Cardiac muscle cell (in vitro differentiated cells and primary cell): ENCODE data around the gene PTPRM. TPM values are rescaled to one million over a fixed set of nuclear protein-coding genes. Genes with fewer than 3 reads are reported as not detected.

Experiments
- DNase-seq, 2 donors: peaks; one replicate each; pipeline versions ENCODE4 v3.0.0 to v3.0.0-alpha.2; 2010 to 2017; ENCODE audit warnings: low read depth in 1 of 2, low spot score in 1 of 2
- H3K27ac ChIP-seq: fragments of 200-600 bp; sonication (generic); 2 replicates; pipeline ENCODE4 v1.5.1; 2016
- H3K27me3 ChIP-seq: fragments of 200-600 bp; sonication (generic); 2 replicates; pipeline ENCODE4 v1.6.0; 2016; ENCODE audit warnings: control low read depth
- H3K36me3 ChIP-seq: fragments of 200-600 bp; sonication (generic); 2 replicates; pipeline ENCODE4 v1.5.1; 2016; ENCODE audit warnings: control low read depth
- H3K4me1 ChIP-seq: fragments of 200-600 bp; sonication (generic); 2 replicates; pipeline ENCODE4 v1.8.1; 2017; ENCODE audit warnings: low read depth, mild to moderate bottlenecking, mixed run types
- H3K4me3 ChIP-seq: fragments of 200-600 bp; sonication (generic); 2 replicates; pipeline ENCODE4 v1.5.1; 2016; ENCODE audit warnings: mild to moderate bottlenecking
- H3K9me3 ChIP-seq: fragments of 200-600 bp; sonication (generic); 2 replicates; pipeline ENCODE4 v1.5.1; 2017; ENCODE audit warnings: low read depth, mild to moderate bottlenecking, control low read depth
- CTCF ChIP-seq: IDR thresholded peaks from 2 replicates; pipeline ENCODE4 v1.5.1; 2012; ENCODE audit warnings: low read depth, mild to moderate bottlenecking, low read length
- polyA plus RNA-seq: library from polyadenylated mRNA; unstranded; fragments of >200 nt; fragmentation: Nextera tagmentation; extraction: Ambion mirVana; gene quantifications from 2 replicates; pipeline ENCODE4 v1.2.1, GENCODE V29; 2016
- total RNA-seq: library from RNA; depleted of rRNA; stranded (reverse); fragments of >200 nt; gene quantifications from 2 replicates; pipeline ENCODE4 v1.2.3, GENCODE V29; 2016

The PTPRM gene
- total and polyA plus RNA-seq, 2 experiments from 2014 or later: 26.5 to 48.8 TPM

- H3K27ac ChIP-seq: no peak overlapping the region
- DNase-seq: no peak
- no peaks in the 10 kb centered on the region for H3K27me3 ChIP-seq
- TF ChIP-seq CTCF: no peak
- no peak overlapping the region for H3K4me3 ChIP-seq
- no peaks in the 10 kb centered on the region for H3K36me3 ChIP-seq
- no peaks in the 10 kb centered on the region for H3K9me3 ChIP-seq
- H3K4me1 ChIP-seq: peaks cover 21% of the 10 kb centered on the region
Observed at GRCh38 chr18:7890075-7890474, 323.0 kb downstream of the PTPRM start.

GRCh38 chr18:7892556-7892955, 325.4 kb downstream of the PTPRM start:
- Histone ChIP-seq H3K27ac (no peak overlapping the region), H3K9me3 (no peaks in the 10 kb centered on the region), H3K4me3 (no peak overlapping the region), H3K27me3 (no peaks in the 10 kb centered on the region), H3K36me3 (no peaks in the 10 kb centered on the region), H3K4me1 (peaks cover 14% of the 10 kb centered on the region)
- no peak for TF ChIP-seq CTCF
- DNase-seq: no peak

- Histone ChIP-seq H3K27ac (no peak overlapping the region), H3K36me3 (no peaks in the 10 kb centered on the region), H3K9me3 (no peaks in the 10 kb centered on the region), H3K4me3 (no peak overlapping the region), H3K4me1 (peaks cover 23% of the 10 kb centered on the region), H3K27me3 (no peaks in the 10 kb centered on the region)
- TF ChIP-seq CTCF: no peak
- DNase-seq: no peak
Observed at GRCh38 chr18:7894592-7894991, 327.5 kb downstream of the PTPRM start.

GRCh38 chr18:7895346-7895745, 328.2 kb downstream of the PTPRM start:
- peaks cover 23% of the 10 kb centered on the region for H3K4me1 ChIP-seq
- no peak overlapping the region for H3K4me3 ChIP-seq
- no peak for DNase-seq
- H3K27ac ChIP-seq: no peak overlapping the region
- H3K36me3 ChIP-seq: no peaks in the 10 kb centered on the region
- TF ChIP-seq CTCF: no peak
- H3K9me3 ChIP-seq: no peaks in the 10 kb centered on the region
- no peaks in the 10 kb centered on the region for H3K27me3 ChIP-seq

- no peak for DNase-seq
- TF ChIP-seq CTCF: no peak
- Histone ChIP-seq H3K9me3 (no peaks in the 10 kb centered on the region), H3K27ac (no peak overlapping the region), H3K36me3 (no peaks in the 10 kb centered on the region), H3K4me1 (peaks cover 23% of the 10 kb centered on the region), H3K27me3 (no peaks in the 10 kb centered on the region), H3K4me3 (no peak overlapping the region)
Observed at GRCh38 chr18:7896161-7896560, 329.0 kb downstream of the PTPRM start.

- Histone ChIP-seq H3K4me1 (peaks cover 24% of the 10 kb centered on the region), H3K27ac (peak overlapping the region; percentile 83), H3K36me3 (no peaks in the 10 kb centered on the region), H3K9me3 (no peaks in the 10 kb centered on the region), H3K4me3 (no peak overlapping the region), H3K27me3 (no peaks in the 10 kb centered on the region)
- peak in 1 of 2 donors; percentile 63 for DNase-seq
- TF ChIP-seq CTCF: no peak
Observed at GRCh38 chr18:7896805-7897518, 329.8 kb downstream of the PTPRM start.
